MCF 10A (cell line): ENCODE data around the gene GALR2. TPM values are rescaled to one million over a fixed set of nuclear protein-coding genes. Genes with fewer than 3 reads are reported as not detected.

Experiments used
- BruUV-seq: library from RNA; stranded (reverse); fragments of 400-500 nt; replicated peaks from 2 replicates; lab custom pipeline; 2021; lab: Mats Ljungman, UMichigan
- CTCF ChIA-PET: fragments of 300-600 bp; sonication (Branson Sonifier 250); formaldehyde crosslinking; extraction: SDS; loops from one replicate; lab custom pipeline; 2021; ENCODE audit warnings: antibody characterized with exemption, inconsistent platforms; lab: Yijun Ruan, JAX
- POLR2A ChIA-PET: fragments of 300-600, 350-650 bp; sonication (Branson Sonifier 250); formaldehyde crosslinking; extraction: SDS; loops from one replicate; lab custom pipeline; 2020; ENCODE audit warnings: antibody characterized with exemption, inconsistent platforms; lab: Yijun Ruan, JAX
- DNase-seq: peaks from one replicate; pipeline ENCODE4 v3.0.0-alpha.2; 2018; ENCODE audit not compliant: unreplicated experiment
- H3K27ac Mint-ChIP-seq: one replicate; pipeline ENCODE4 v1.8.0; 2022; ENCODE audit warnings: mild to moderate bottlenecking, low read depth, mixed read lengths; ENCODE audit not compliant: unreplicated experiment
- H3K27me3 Mint-ChIP-seq: one replicate; pipeline ENCODE4 v1.8.0; 2022; ENCODE audit warnings: mixed read lengths; ENCODE audit not compliant: insufficient read depth, unreplicated experiment
- H3K36me3 Mint-ChIP-seq: one replicate; pipeline ENCODE4 v1.8.0; 2022; ENCODE audit warnings: mild to moderate bottlenecking, moderate library complexity, mixed read lengths; ENCODE audit not compliant: insufficient read depth, unreplicated experiment
- H3K4me1 Mint-ChIP-seq: one replicate; pipeline ENCODE4 v1.8.0; 2022; ENCODE audit warnings: mixed read lengths; ENCODE audit not compliant: insufficient read depth, unreplicated experiment
- H3K4me3 Mint-ChIP-seq: one replicate; pipeline ENCODE4 v1.8.0; 2022; ENCODE audit warnings: mild to moderate bottlenecking, moderate library complexity, mixed read lengths; ENCODE audit not compliant: unreplicated experiment
- H3K9me3 Mint-ChIP-seq: one replicate; pipeline ENCODE4 v1.8.0; 2022; ENCODE audit warnings: mixed read lengths; ENCODE audit not compliant: unreplicated experiment
- CTCF ChIP-seq: fragments of 200-600 bp; IDR thresholded peaks from one replicate; pipeline ENCODE4 v1.8.0; 2022; ENCODE audit warnings: antibody characterized with exemption, mild to moderate bottlenecking; ENCODE audit not compliant: unreplicated experiment
- intact Hi-C: fragments of 100-400 bp; cut with micrococcal nuclease; formaldehyde crosslinking; loops from 2 replicates; pipeline ENCODE4 v1.14.1; 2022
- total RNA-seq: library from RNA; stranded (reverse); gene quantifications from 2 replicates; pipeline ENCODE4 v1.2.3, GENCODE V29; 2022

Gene GALR2
- total RNA-seq, 1 experiment from 2014 or later: 0.37 TPM

GRCh38 chr17:76121932-76122430, 47.4 kb downstream of the GALR2 start:
- ChIA-PET POLR2A (interaction anchor here (0.8 to 1.2 kb wide), 2 partner anchors 18 to 158 kb away, joined by 3 to 4 read pairs; partner anchors contain the start of gene EXOC7), CTCF (interaction anchor here (0.6 to 7.2 kb wide), 9 partner anchors 11 to 226 kb away, joined by 3 to 82 read pairs (median 4); no protein-coding TSS in a partner anchor)
- no TSS peak for BruUV-seq
- intact Hi-C loops: loop anchor here (1.0 kb wide), 2 partner anchors 60 to 157 kb away; no protein-coding TSS in a partner anchor
- Mint-ChIP-seq H3K9me3 (no peaks in the 10 kb centered on the region), H3K4me3 (no peak overlapping the region), H3K27me3 (no peaks in the 10 kb centered on the region), H3K36me3 (no peaks in the 10 kb centered on the region), H3K27ac (no peak overlapping the region), H3K4me1 (no peaks in the 10 kb centered on the region)
- TF ChIP-seq CTCF: no peak
- no peak for DNase-seq

- CTCF ChIA-PET: interaction anchor here (0.6 to 7.2 kb wide), 10 partner anchors 10 to 1953 kb away, joined by 3 to 82 read pairs (median 3); no protein-coding TSS in a partner anchor
- POLR2A ChIA-PET: no interaction called here
- no peaks in the 10 kb centered on the region for H3K4me1 Mint-ChIP-seq
- no peaks in the 10 kb centered on the region for H3K9me3 Mint-ChIP-seq
- intact Hi-C loops: no loop called here
- no peaks in the 10 kb centered on the region for H3K27me3 Mint-ChIP-seq
- no peaks in the 10 kb centered on the region for H3K36me3 Mint-ChIP-seq
- no peak for DNase-seq
- no peak overlapping the region for H3K4me3 Mint-ChIP-seq
- TF ChIP-seq CTCF: no peak
- BruUV-seq: no TSS peak
- no peak overlapping the region for H3K27ac Mint-ChIP-seq
Observed at GRCh38 chr17:76122431-76123190, 48.0 kb downstream of the GALR2 start.

GRCh38 chr17:76123191-76123499, 48.6 kb downstream of the GALR2 start:
- intact Hi-C loops: no loop called here

More at GRCh38 chr17:76123191-76123499, 48.6 kb downstream of the GALR2 start:
- no TSS peak for BruUV-seq
- H3K4me3 Mint-ChIP-seq: no peak overlapping the region
- H3K9me3 Mint-ChIP-seq: no peaks in the 10 kb centered on the region
- no peaks in the 10 kb centered on the region for H3K4me1 Mint-ChIP-seq
- no peak overlapping the region for H3K27ac Mint-ChIP-seq
- no peaks in the 10 kb centered on the region for H3K36me3 Mint-ChIP-seq
- DNase-seq: no peak
- POLR2A ChIA-PET: no interaction called here
- TF ChIP-seq CTCF: no peak
- H3K27me3 Mint-ChIP-seq: no peaks in the 10 kb centered on the region
- CTCF ChIA-PET: interaction anchor here (0.6 to 7.2 kb wide), 11 partner anchors 10 to 1953 kb away, joined by 3 to 82 read pairs (median 3); no protein-coding TSS in a partner anchor
